Esophagus squamous epithelium (tissue), 4 donors: ENCODE data around the gene SDK2.

Experiments used
- CTCF ChIP-seq, 6 experiments: fragments of 450-650 bp in 4 of 6; fragments of 200-600 bp in 2 of 6; sonication (generic) in 2 of 6; IDR thresholded peaks; one replicate each; pipeline ENCODE4 v1.5.1; 2016 to 2019; ENCODE audit warnings: antibody characterized with exemption in 6 of 6, mild to moderate bottlenecking in 4 of 6, moderate library complexity in 4 of 6
- POLR2A ChIP-seq, 4 donors: fragments of 450-650 bp; IDR thresholded peaks; one replicate each; pipeline ENCODE4 v1.6.1; 2017; ENCODE audit warnings: antibody characterized with exemption in 4 of 4, mild to moderate bottlenecking in 4 of 4, moderate library complexity in 3 of 4

GRCh38 chr17:73490851-73491250 is 153.4 kb downstream of the SDK2 start:
- TF ChIP-seq CTCF (IDR thresholded peaks at IDR 0.05) (no peak), POLR2A (IDR thresholded peaks at IDR 0.05) (no peak)
